HG02884 (cell line): Measurements from ENCODE around the gene DRG1.
"Not testable (repeated sequence)": the region's sequence is repeated elsewhere in the genome, so short reads cannot be mapped to it uniquely, and the experiment has no call there.

Experiments
- ATAC-seq: cut with Tn5 transposase; IDR thresholded peaks from one replicate; pipeline ENCODE4 v1.9.1; 2021; ENCODE audit warnings: mild to moderate bottlenecking, moderate library complexity; ENCODE audit not compliant: unreplicated experiment

The DRG1 gene

GRCh38 chr22:31399211-31400022 is at the start of gene DRG1:
TSS of gene DRG1 (plus strand) at chr22:31399604. CDS start at chr22:31399684, 80 bp downstream.
- ATAC-seq = peak; percentile 83

- no peak for ATAC-seq
Observed at GRCh38 chr22:31349960-31350359, 49.4 kb upstream of the DRG1 start.

GRCh38 chr22:31350410-31350863 is 49.0 kb upstream of the DRG1 start:
- ATAC-seq = no peak

GRCh38 chr22:31354515-31354914 is 44.9 kb upstream of the DRG1 start:
- ATAC-seq = no peak

GRCh38 chr22:31360029-31360428 is 39.4 kb upstream of the DRG1 start:
- ATAC-seq = no peak

GRCh38 chr22:31361743-31362142 is 37.7 kb upstream of the DRG1 start:
- no peak for ATAC-seq

GRCh38 chr22:31363885-31364465 is 35.4 kb upstream of the DRG1 start:
- no peak for ATAC-seq

GRCh38 chr22:31367426-31367825 is 32.0 kb upstream of the DRG1 start:
- ATAC-seq = no peak

- ATAC-seq = no peak
Observed at GRCh38 chr22:31377612-31378011, 21.8 kb upstream of the DRG1 start.

- ATAC-seq = no peak
Observed at GRCh38 chr22:31378123-31378522, 21.3 kb upstream of the DRG1 start.

GRCh38 chr22:31378651-31379050 is 20.8 kb upstream of the DRG1 start:
- ATAC-seq = not testable (repeated sequence)

- ATAC-seq = no peak
Observed at GRCh38 chr22:31393893-31394292, 5.5 kb upstream of the DRG1 start.

- no peak for ATAC-seq
Observed at GRCh38 chr22:31394326-31394725, 5.1 kb upstream of the DRG1 start.

GRCh38 chr22:31398231-31398630 is 1.2 kb upstream of the DRG1 start:
- no peak for ATAC-seq

GRCh38 chr22:31400023-31400397 is 606 bp downstream of the DRG1 start:
- ATAC-seq = no peak

GRCh38 chr22:31402350-31402749 is 2.9 kb downstream of the DRG1 start:
- ATAC-seq = not testable (repeated sequence)

- ATAC-seq = no peak
Observed at GRCh38 chr22:31425331-31426050, 26.1 kb downstream of the DRG1 start.

GRCh38 chr22:31431950-31432349 is 32.5 kb downstream of the DRG1 start:
- ATAC-seq = no peak

- ATAC-seq = no peak
Observed at GRCh38 chr22:31436132-31436531, 36.7 kb downstream of the DRG1 start.

- no peak for ATAC-seq
Observed at GRCh38 chr22:31439808-31440207, 40.4 kb downstream of the DRG1 start.

GRCh38 chr22:31440681-31441080 is 41.3 kb downstream of the DRG1 start:
- ATAC-seq = no peak

GRCh38 chr22:31441652-31442051 is 42.2 kb downstream of the DRG1 start:
- no peak for ATAC-seq
